Astrocyte (in vitro differentiated cells and primary cell): ENCODE measurements around the gene THBS4. TPM values are rescaled to one million over a fixed set of nuclear protein-coding genes. Genes with fewer than 3 reads are reported as not detected.
"Not testable (repeated sequence)": the region's sequence is repeated elsewhere in the genome, so short reads cannot be mapped to it uniquely, and the experiment has no call there.

ENCODE experiments used
- DNase-seq: peaks from one replicate; pipeline ENCODE4 v3.0.0-alpha.2; 2010; ENCODE audit warnings: low read depth
- FAIRE-seq: peaks from 2 replicates; lab custom pipeline; 2011; peaks lifted over from hg19 to GRCh38; lab: Jason Lieb, UNC
- H2AFZ ChIP-seq: 2 replicates; pipeline ENCODE4 v1.6.0; 2012; ENCODE audit warnings: low read depth, low read length, inconsistent platforms
- H3K27ac ChIP-seq: 2 replicates; pipeline ENCODE4 v1.5.1; 2011; ENCODE audit warnings: low read depth, low read length, inconsistent platforms
- H3K27me3 ChIP-seq: 2 replicates; pipeline ENCODE4 v1.6.0; 2011; ENCODE audit warnings: low read length, inconsistent platforms; ENCODE audit not compliant: insufficient read depth
- H3K36me3 ChIP-seq: 2 replicates; pipeline ENCODE4 v1.5.1; 2011; ENCODE audit warnings: low read length, inconsistent platforms; ENCODE audit not compliant: insufficient read depth
- H3K4me1 ChIP-seq: 2 replicates; pipeline ENCODE4 v1.5.1; 2011; ENCODE audit warnings: low read length, inconsistent platforms; ENCODE audit not compliant: insufficient read depth
- H3K4me2 ChIP-seq: 2 replicates; pipeline ENCODE4 v1.6.0; 2012; ENCODE audit warnings: low read length, inconsistent platforms
- H3K4me3 ChIP-seq: 2 replicates; pipeline ENCODE4 v1.5.1; 2011; ENCODE audit warnings: low read depth, mild to moderate bottlenecking, low read length, inconsistent platforms; ENCODE audit not compliant: insufficient read depth
- H3K79me2 ChIP-seq: 2 replicates; pipeline ENCODE4 v1.6.0; 2012; ENCODE audit warnings: mild to moderate bottlenecking, low read length, inconsistent platforms; ENCODE audit not compliant: insufficient read depth
- H3K9ac ChIP-seq: 2 replicates; pipeline ENCODE4 v1.6.0; 2012; ENCODE audit warnings: mild to moderate bottlenecking, low read length, inconsistent platforms
- H3K9me3 ChIP-seq: 2 replicates; pipeline ENCODE4 v1.5.1; 2012; ENCODE audit warnings: low read depth, mild to moderate bottlenecking, low read length, inconsistent platforms; ENCODE audit not compliant: insufficient read depth
- H4K20me1 ChIP-seq: 2 replicates; pipeline ENCODE4 v1.6.0; 2012; ENCODE audit warnings: low read length, inconsistent platforms; ENCODE audit not compliant: insufficient read depth
- H3K27ac Mint-ChIP-seq: one replicate; pipeline ENCODE4 v1.8.0; 2021; ENCODE audit warnings: mild to moderate bottlenecking, mixed read lengths; ENCODE audit not compliant: unreplicated experiment
- H3K27me3 Mint-ChIP-seq: one replicate; pipeline ENCODE4 v1.8.0; 2021; ENCODE audit warnings: low read depth, mixed read lengths; ENCODE audit not compliant: unreplicated experiment
- H3K36me3 Mint-ChIP-seq: one replicate; pipeline ENCODE4 v1.8.0; 2021; ENCODE audit warnings: low read depth, mixed read lengths; ENCODE audit not compliant: unreplicated experiment
- H3K4me1 Mint-ChIP-seq: one replicate; pipeline ENCODE4 v1.8.0; 2021; ENCODE audit warnings: low read depth, mixed read lengths; ENCODE audit not compliant: unreplicated experiment
- H3K4me3 Mint-ChIP-seq: one replicate; pipeline ENCODE4 v1.8.0; 2021; ENCODE audit warnings: mild to moderate bottlenecking, moderate library complexity, mixed read lengths; ENCODE audit not compliant: unreplicated experiment
- H3K9me3 Mint-ChIP-seq: one replicate; pipeline ENCODE4 v1.8.0; 2021; ENCODE audit warnings: mild to moderate bottlenecking, mixed read lengths; ENCODE audit not compliant: unreplicated experiment
- CTCF ChIP-seq: IDR thresholded peaks from 2 replicates; pipeline ENCODE4 v1.5.1; 2011; ENCODE audit warnings: low read depth, mild to moderate bottlenecking, inconsistent platforms, low read length, moderate library complexity; ENCODE audit not compliant: insufficient read depth
- EZH2 ChIP-seq: IDR thresholded peaks from 2 replicates; pipeline ENCODE4 v1.6.1; 2012; ENCODE audit warnings: mild to moderate bottlenecking, low read length, inconsistent platforms; ENCODE audit not compliant: insufficient read depth
- total RNA-seq: library from RNA; stranded (reverse); gene quantifications from 2 replicates; pipeline ENCODE4 v1.2.1, GENCODE V29; 2021

Gene THBS4
- total RNA-seq, 1 donor from 2014 or later, result 1.1 TPM

- Mint-ChIP-seq H3K27ac (no peak overlapping the region), H3K4me1 (peaks cover 1% of the 10 kb centered on the region), H3K27me3 (no peaks in the 10 kb centered on the region), H3K9me3 (no peaks in the 10 kb centered on the region), H3K36me3 (no peaks in the 10 kb centered on the region), H3K4me3 (no peak overlapping the region)
- H3K27me3 ChIP-seq, result no peaks in the 10 kb centered on the region
- DNase-seq, result no peak
- no peak for FAIRE-seq
- H3K4me2 ChIP-seq, result no peak overlapping the region
- TF ChIP-seq EZH2, result no peak
- TF ChIP-seq CTCF, result no peak
- no peak overlapping the region for H2AFZ ChIP-seq
- no peaks in the 10 kb centered on the region for H4K20me1 ChIP-seq
- H3K9ac ChIP-seq, result no peak overlapping the region
- H3K4me1 ChIP-seq, result no peaks in the 10 kb centered on the region
- no peak overlapping the region for H3K4me3 ChIP-seq
- H3K36me3 ChIP-seq, result no peaks in the 10 kb centered on the region
- no peak overlapping the region for H3K27ac ChIP-seq
- no peaks in the 10 kb centered on the region for H3K79me2 ChIP-seq
- no peaks in the 10 kb centered on the region for H3K9me3 ChIP-seq
Observed at GRCh38 chr5:80090884-80091166, 55.7 kb downstream of the THBS4 start.

GRCh38 chr5:80091792-80092192 lies 56.6 kb downstream of the THBS4 start:
- H3K9me3 Mint-ChIP-seq, H3K9me3 ChIP-seq, H3K27me3 ChIP-seq, H3K9ac ChIP-seq, H3K4me3 Mint-ChIP-seq, FAIRE-seq, H3K36me3 ChIP-seq, H3K36me3 Mint-ChIP-seq, H3K27me3 Mint-ChIP-seq, H3K27ac ChIP-seq, H2AFZ ChIP-seq, H3K4me3 ChIP-seq, H3K79me2 ChIP-seq, H3K4me1 ChIP-seq, H3K4me1 Mint-ChIP-seq, H4K20me1 ChIP-seq, H3K4me2 ChIP-seq: not testable (repeated sequence)
- peak overlapping the region; percentile 34 for H3K27ac Mint-ChIP-seq
- peak; percentile 59 for TF ChIP-seq CTCF
- DNase-seq, result peak; percentile 29

- H3K4me3 Mint-ChIP-seq, result no peak overlapping the region
- Histone ChIP-seq H2AFZ (no peak overlapping the region), H3K4me3 (no peak overlapping the region), H3K27me3 (no peaks in the 10 kb centered on the region), H3K9ac (no peak overlapping the region), H4K20me1 (no peaks in the 10 kb centered on the region), H3K4me2 (no peak overlapping the region), H3K36me3 (no peaks in the 10 kb centered on the region), H3K9me3 (no peaks in the 10 kb centered on the region), H3K27ac (no peak overlapping the region), H3K4me1 (no peaks in the 10 kb centered on the region), H3K79me2 (no peaks in the 10 kb centered on the region)
- no peaks in the 10 kb centered on the region for H3K36me3 Mint-ChIP-seq
- H3K27me3 Mint-ChIP-seq, result no peaks in the 10 kb centered on the region
- FAIRE-seq (peak; percentile 26), DNase-seq (no peak)
- H3K4me1 Mint-ChIP-seq, result peaks cover 7% of the 10 kb centered on the region
- H3K9me3 Mint-ChIP-seq, result no peaks in the 10 kb centered on the region
- H3K27ac Mint-ChIP-seq, result no peak overlapping the region
- no peak for TF ChIP-seq CTCF
- no peak for TF ChIP-seq EZH2
Observed at GRCh38 chr5:80092486-80093107, 57.4 kb downstream of the THBS4 start.
